ENCODE results near the gene CACNA1C.

DNA sequence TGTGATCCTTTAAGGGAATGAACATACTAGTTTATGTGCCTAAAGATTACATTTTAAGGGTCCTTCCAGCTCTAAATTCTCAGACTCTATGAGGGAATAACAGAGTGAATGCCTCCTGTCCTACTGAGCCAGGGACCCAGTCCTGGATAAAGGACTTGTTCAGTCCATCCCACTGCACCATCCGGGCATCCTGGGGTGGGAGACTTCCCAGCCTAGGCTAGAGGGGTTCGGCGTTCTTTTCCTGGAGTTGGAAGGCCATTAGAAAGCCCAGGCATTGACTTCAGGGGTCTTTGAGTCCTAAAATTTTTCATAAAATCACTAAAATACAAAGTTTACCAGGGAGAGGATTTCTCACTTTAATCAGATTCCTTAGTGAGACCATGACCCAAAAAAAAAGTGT is 614.1 kb downstream of the CACNA1C start:
- TF ChIP-seq YY1 (IDR thresholded peaks at IDR 0.05; ENCODE audit: low read depth) (no peak), EP300 (IDR thresholded peaks at IDR 0.05; ENCODE audit: borderline replicate concordance in 1 of 2, low read depth in 1 of 2, low read length in 1 of 2) (no peak), PBX3 (IDR thresholded peaks at IDR 0.05) (no peak), FOXM1 (IDR thresholded peaks at IDR 0.05; ENCODE audit: low read depth) (no peak), SIN3A (IDR thresholded peaks at IDR 0.05; ENCODE audit: borderline replicate concordance, low read depth, low read length) (no peak)
- TF ChIP-seq, protein P1, sequence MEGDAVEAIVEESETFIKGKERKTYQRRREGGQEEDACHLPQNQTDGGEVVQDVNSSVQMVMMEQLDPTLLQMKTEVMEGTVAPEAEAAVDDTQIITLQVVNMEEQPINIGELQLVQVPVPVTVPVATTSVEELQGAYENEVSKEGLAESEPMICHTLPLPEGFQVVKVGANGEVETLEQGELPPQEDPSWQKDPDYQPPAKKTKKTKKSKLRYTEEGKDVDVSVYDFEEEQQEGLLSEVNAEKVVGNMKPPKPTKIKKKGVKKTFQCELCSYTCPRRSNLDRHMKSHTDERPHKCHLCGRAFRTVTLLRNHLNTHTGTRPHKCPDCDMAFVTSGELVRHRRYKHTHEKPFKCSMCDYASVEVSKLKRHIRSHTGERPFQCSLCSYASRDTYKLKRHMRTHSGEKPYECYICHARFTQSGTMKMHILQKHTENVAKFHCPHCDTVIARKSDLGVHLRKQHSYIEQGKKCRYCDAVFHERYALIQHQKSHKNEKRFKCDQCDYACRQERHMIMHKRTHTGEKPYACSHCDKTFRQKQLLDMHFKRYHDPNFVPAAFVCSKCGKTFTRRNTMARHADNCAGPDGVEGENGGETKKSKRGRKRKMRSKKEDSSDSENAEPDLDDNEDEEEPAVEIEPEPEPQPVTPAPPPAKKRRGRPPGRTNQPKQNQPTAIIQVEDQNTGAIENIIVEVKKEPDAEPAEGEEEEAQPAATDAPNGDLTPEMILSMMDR (IDR thresholded peaks at IDR 0.05), result no peak
- TF ChIP-seq, protein P2, sequence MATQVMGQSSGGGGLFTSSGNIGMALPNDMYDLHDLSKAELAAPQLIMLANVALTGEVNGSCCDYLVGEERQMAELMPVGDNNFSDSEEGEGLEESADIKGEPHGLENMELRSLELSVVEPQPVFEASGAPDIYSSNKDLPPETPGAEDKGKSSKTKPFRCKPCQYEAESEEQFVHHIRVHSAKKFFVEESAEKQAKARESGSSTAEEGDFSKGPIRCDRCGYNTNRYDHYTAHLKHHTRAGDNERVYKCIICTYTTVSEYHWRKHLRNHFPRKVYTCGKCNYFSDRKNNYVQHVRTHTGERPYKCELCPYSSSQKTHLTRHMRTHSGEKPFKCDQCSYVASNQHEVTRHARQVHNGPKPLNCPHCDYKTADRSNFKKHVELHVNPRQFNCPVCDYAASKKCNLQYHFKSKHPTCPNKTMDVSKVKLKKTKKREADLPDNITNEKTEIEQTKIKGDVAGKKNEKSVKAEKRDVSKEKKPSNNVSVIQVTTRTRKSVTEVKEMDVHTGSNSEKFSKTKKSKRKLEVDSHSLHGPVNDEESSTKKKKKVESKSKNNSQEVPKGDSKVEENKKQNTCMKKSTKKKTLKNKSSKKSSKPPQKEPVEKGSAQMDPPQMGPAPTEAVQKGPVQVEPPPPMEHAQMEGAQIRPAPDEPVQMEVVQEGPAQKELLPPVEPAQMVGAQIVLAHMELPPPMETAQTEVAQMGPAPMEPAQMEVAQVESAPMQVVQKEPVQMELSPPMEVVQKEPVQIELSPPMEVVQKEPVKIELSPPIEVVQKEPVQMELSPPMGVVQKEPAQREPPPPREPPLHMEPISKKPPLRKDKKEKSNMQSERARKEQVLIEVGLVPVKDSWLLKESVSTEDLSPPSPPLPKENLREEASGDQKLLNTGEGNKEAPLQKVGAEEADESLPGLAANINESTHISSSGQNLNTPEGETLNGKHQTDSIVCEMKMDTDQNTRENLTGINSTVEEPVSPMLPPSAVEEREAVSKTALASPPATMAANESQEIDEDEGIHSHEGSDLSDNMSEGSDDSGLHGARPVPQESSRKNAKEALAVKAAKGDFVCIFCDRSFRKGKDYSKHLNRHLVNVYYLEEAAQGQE (IDR thresholded peaks at IDR 0.05; ENCODE audit: low read depth, low read length), result no peak
